H54 (cell line): ENCODE results near the gene RUNX2.

ENCODE experiments used
- DNase-seq: peaks from one replicate; pipeline ENCODE4 v3.0.0; 2011; ENCODE audit warnings: low spot score, mixed read lengths; ENCODE audit not compliant: insufficient read length
- FAIRE-seq: peaks from 3 replicates; lab custom pipeline; 2011; peaks lifted over from hg19 to GRCh38; lab: Jason Lieb, UNC
- POLR2A ChIP-seq: IDR thresholded peaks from 2 replicates; pipeline ENCODE4 v1.6.1; 2011; ENCODE audit warnings: low read depth, mild to moderate bottlenecking, low read length

Gene RUNX2

GRCh38 chr6:45698046-45698445 is 369.9 kb downstream of the RUNX2 start:
- no peak for DNase-seq
- no peak for FAIRE-seq
- no peak for TF ChIP-seq POLR2A

GRCh38 chr6:45699663-45700062 is 371.5 kb downstream of the RUNX2 start:
- FAIRE-seq = no peak
- DNase-seq = no peak
- TF ChIP-seq POLR2A = no peak

GRCh38 chr6:45702849-45703739 is 375.0 kb downstream of the RUNX2 start:
- TF ChIP-seq POLR2A = no peak
- FAIRE-seq (no peak), DNase-seq (no peak)

- no peak for DNase-seq
- no peak for TF ChIP-seq POLR2A
- peak; percentile 11 for FAIRE-seq
Observed at GRCh38 chr6:45704056-45704800, 376.1 kb downstream of the RUNX2 start.

GRCh38 chr6:45705137-45705855 is 377.2 kb downstream of the RUNX2 start:
- DNase-seq (no peak), FAIRE-seq (no peak)
- TF ChIP-seq POLR2A = no peak

GRCh38 chr6:45706319-45706718 is 378.2 kb downstream of the RUNX2 start:
- no peak for DNase-seq

GRCh38 chr6:45707176-45707575 is 379.0 kb downstream of the RUNX2 start:
- no peak for TF ChIP-seq POLR2A
- no peak for FAIRE-seq
- DNase-seq = no peak

More at GRCh38 chr6:45706319-45706718, 378.2 kb downstream of the RUNX2 start:
- FAIRE-seq = no peak
- no peak for TF ChIP-seq POLR2A

GRCh38 chr6:45709781-45710220 is 381.7 kb downstream of the RUNX2 start:
- DNase-seq = no peak
- no peak for FAIRE-seq
- no peak for TF ChIP-seq POLR2A

- no peak for TF ChIP-seq POLR2A
- DNase-seq (no peak), FAIRE-seq (no peak)
Observed at GRCh38 chr6:45710304-45710821, 382.2 kb downstream of the RUNX2 start.

- TF ChIP-seq POLR2A = no peak
- DNase-seq (no peak), FAIRE-seq (no peak)
Observed at GRCh38 chr6:45712076-45712475, 383.9 kb downstream of the RUNX2 start.

- TF ChIP-seq POLR2A = no peak
- DNase-seq (no peak), FAIRE-seq (no peak)
Observed at GRCh38 chr6:45712786-45713185, 384.7 kb downstream of the RUNX2 start.
